SU-DHL-6 (cell line): ENCODE data around the gene SCD.

Experiments used
- H2AFZ ChIP-seq: fragments of 200-600 bp; sonication (generic); 2 replicates; pipeline ENCODE4 v1.6.1; 2014; ENCODE audit warnings: low read depth, mild to moderate bottlenecking, moderate library complexity, mixed read lengths, antibody characterized with exemption, low read length; ENCODE audit not compliant: severe bottlenecking
- H3F3A ChIP-seq: fragments of 200-600 bp; shearing (Covaris generic); 2 replicates; pipeline ENCODE4 v1.6.0; 2016; ENCODE audit warnings: antibody characterized with exemption, mild to moderate bottlenecking; ENCODE audit not compliant: insufficient read depth
- H3K27ac ChIP-seq: fragments of 200-600 bp; sonication (generic); 2 replicates; pipeline ENCODE4 v1.5.1; 2016; ENCODE audit warnings: low read depth, mild to moderate bottlenecking, low read length, moderate library complexity, mixed read lengths
- H3K27me3 ChIP-seq: fragments of 200-600 bp; sonication (generic), shearing (Covaris generic); 2 replicates; pipeline ENCODE4 v1.6.0; 2014; ENCODE audit warnings: mild to moderate bottlenecking, low read length
- H3K36me3 ChIP-seq: fragments of 200-600 bp; sonication (generic); 2 replicates; pipeline ENCODE4 v1.6.1; 2014; ENCODE audit warnings: mild to moderate bottlenecking, low read length, mixed read lengths
- H3K4me2 ChIP-seq: fragments of 300-600, 200-600 bp; shearing (Covaris generic), sonication (generic); 2 replicates; pipeline ENCODE4 v1.6.0; 2014; ENCODE audit warnings: low read length, low read depth, mild to moderate bottlenecking; ENCODE audit not compliant: poor library complexity, severe bottlenecking
- H3K4me3 ChIP-seq: fragments of 200-600 bp; sonication (generic); 2 replicates; pipeline ENCODE4 v1.5.1; 2014; ENCODE audit warnings: antibody characterized with exemption, low read length, mild to moderate bottlenecking, mixed read lengths; ENCODE audit not compliant: insufficient read depth, poor library complexity, severe bottlenecking
- H3K79me2 ChIP-seq: fragments of 200-600 bp; sonication (generic); 2 replicates; pipeline ENCODE4 v1.6.1; 2014; ENCODE audit warnings: mild to moderate bottlenecking, low read length, moderate library complexity; ENCODE audit not compliant: insufficient read depth
- H3K9ac ChIP-seq: fragments of 200-600 bp; sonication (generic); 2 replicates; pipeline ENCODE4 v1.7.0; 2014; ENCODE audit warnings: mild to moderate bottlenecking, low read length
- H3K9me2 ChIP-seq: fragments of 200-600 bp; sonication (generic); replicated peaks from 2 replicates; pipeline ENCODE4 v1.6.1; 2014; ENCODE audit warnings: low read length; ENCODE audit not compliant: insufficient read depth
- H3K9me3 ChIP-seq: fragments of 200-600 bp; sonication (generic); 2 replicates; pipeline ENCODE4 v1.6.1; 2014; ENCODE audit warnings: low read length, mixed read lengths; ENCODE audit not compliant: insufficient read depth
- H4K20me1 ChIP-seq: fragments of 200-600 bp; sonication (generic); 2 replicates; pipeline ENCODE4 v1.6.1; 2014; ENCODE audit warnings: low read depth, mild to moderate bottlenecking, antibody characterized with exemption, low read length, moderate library complexity, mixed read lengths
- CTCF ChIP-seq: fragments of 200-600 bp; sonication (generic); IDR thresholded peaks from one replicate; pipeline ENCODE4 v1.5.1; 2017; ENCODE audit warnings: antibody characterized with exemption, mild to moderate bottlenecking, low read length, moderate library complexity; ENCODE audit not compliant: insufficient read depth, poor library complexity, severe bottlenecking
- EZH2phosphoT487 ChIP-seq: fragments of 200-600 bp; sonication (generic), shearing (Covaris generic); conservative IDR thresholded peaks from 2 replicates; pipeline ENCODE4 v1.6.1; 2018; ENCODE audit warnings: mild to moderate bottlenecking, antibody characterized with exemption, low read length, moderate library complexity, mixed read lengths

SCD gene

GRCh38 chr10:100392686-100393003, 45.6 kb downstream of the SCD start:
- Histone ChIP-seq H3F3A (no peaks in the 10 kb centered on the region), H3K4me2 (no peak overlapping the region), H3K4me3 (no peak overlapping the region), H3K36me3 (no peaks in the 10 kb centered on the region), H3K27ac (no peak overlapping the region), H3K27me3 (no peaks in the 10 kb centered on the region), H3K9me2 (no peaks in the 10 kb centered on the region), H3K9ac (no peak overlapping the region), H3K79me2 (no peaks in the 10 kb centered on the region), H3K9me3 (no peaks in the 10 kb centered on the region), H2AFZ (no peak overlapping the region), H4K20me1 (no peaks in the 10 kb centered on the region)
- TF ChIP-seq CTCF (no peak), EZH2phosphoT487 (no peak)

- Histone ChIP-seq H2AFZ (no peak overlapping the region), H3K9ac (no peak overlapping the region), H3K27ac (no peak overlapping the region), H3K4me3 (no peak overlapping the region), H3K4me2 (no peak overlapping the region), H3K36me3 (no peaks in the 10 kb centered on the region), H3K9me2 (no peaks in the 10 kb centered on the region), H3F3A (no peaks in the 10 kb centered on the region), H4K20me1 (no peaks in the 10 kb centered on the region), H3K27me3 (no peaks in the 10 kb centered on the region), H3K9me3 (no peaks in the 10 kb centered on the region), H3K79me2 (no peaks in the 10 kb centered on the region)
- TF ChIP-seq EZH2phosphoT487 (no peak), CTCF (no peak)
These were observed 48.6 kb downstream of the SCD start for GRCh38 chr10:100395626-100396025.

- no peaks in the 10 kb centered on the region for H3K9me3 ChIP-seq
- no peaks in the 10 kb centered on the region for H3K9me2 ChIP-seq
- H3K9ac ChIP-seq: no peak overlapping the region
These were observed 49.6 kb downstream of the SCD start for GRCh38 chr10:100396605-100397004.

More at GRCh38 chr10:100396605-100397004, 49.6 kb downstream of the SCD start:
- Histone ChIP-seq H3F3A (no peaks in the 10 kb centered on the region), H4K20me1 (no peaks in the 10 kb centered on the region), H3K27ac (no peak overlapping the region), H3K4me2 (no peak overlapping the region), H3K36me3 (no peaks in the 10 kb centered on the region), H3K4me3 (no peak overlapping the region), H3K27me3 (no peaks in the 10 kb centered on the region), H2AFZ (no peak overlapping the region), H3K79me2 (no peaks in the 10 kb centered on the region)
- TF ChIP-seq CTCF (no peak), EZH2phosphoT487 (no peak)
